NCI-H82 (cell line): ENCODE measurements around the gene SAXO2.
"Not testable (repeated sequence)": the region's sequence is repeated elsewhere in the genome, so short reads cannot be mapped to it uniquely, and the experiment has no call there.

ENCODE experiments used
- DNase-seq: peaks from one replicate; lab custom pipeline; 2025; lab: John Stamatoyannopoulos, UW

The SAXO2 gene

GRCh38 chr15:82314769-82315518 lies 52.3 kb downstream of the SAXO2 start:
- no peak for DNase-seq

- DNase-seq, result no peak
These were observed 53.1 kb downstream of the SAXO2 start for GRCh38 chr15:82315519-82316246.

- not testable (repeated sequence) for DNase-seq
These were observed 53.9 kb downstream of the SAXO2 start for GRCh38 chr15:82316247-82317090.

GRCh38 chr15:82317091-82317489 lies 54.5 kb downstream of the SAXO2 start:
- DNase-seq, result no peak

- DNase-seq, result not testable (repeated sequence)
These were observed 54.9 kb downstream of the SAXO2 start for GRCh38 chr15:82317516-82317915.

- DNase-seq, result not testable (repeated sequence)
These were observed 55.7 kb downstream of the SAXO2 start for GRCh38 chr15:82318281-82318680.

- DNase-seq, result not testable (repeated sequence)
These were observed 57.1 kb downstream of the SAXO2 start for GRCh38 chr15:82319522-82320278.

GRCh38 chr15:82320861-82321260 lies 58.2 kb downstream of the SAXO2 start:
- DNase-seq, result not testable (repeated sequence)

GRCh38 chr15:82322488-82322887 lies 59.9 kb downstream of the SAXO2 start:
- DNase-seq, result not testable (repeated sequence)

- DNase-seq, result not testable (repeated sequence)
These were observed 62.2 kb downstream of the SAXO2 start for GRCh38 chr15:82324831-82325230.

- DNase-seq, result not testable (repeated sequence)
These were observed 63.0 kb downstream of the SAXO2 start for GRCh38 chr15:82325646-82326045.

GRCh38 chr15:82326896-82327295 lies 64.3 kb downstream of the SAXO2 start:
- not testable (repeated sequence) for DNase-seq

- not testable (repeated sequence) for DNase-seq
These were observed 64.8 kb downstream of the SAXO2 start for GRCh38 chr15:82327372-82327771.

- DNase-seq, result not testable (repeated sequence)
These were observed 66.4 kb downstream of the SAXO2 start for GRCh38 chr15:82329039-82329438.

GRCh38 chr15:82330921-82331320 lies 68.3 kb downstream of the SAXO2 start:
- not testable (repeated sequence) for DNase-seq

GRCh38 chr15:82331576-82332304 lies 69.1 kb downstream of the SAXO2 start:
- not testable (repeated sequence) for DNase-seq

- not testable (repeated sequence) for DNase-seq
These were observed 70.3 kb downstream of the SAXO2 start for GRCh38 chr15:82332711-82333602.

- not testable (repeated sequence) for DNase-seq
These were observed 71.3 kb downstream of the SAXO2 start for GRCh38 chr15:82333603-82334553.
